HG03575 (cell line): ENCODE data around the gene NPM1.
"Not testable (repeated sequence)": the region's sequence is repeated elsewhere in the genome, so short reads cannot be mapped to it uniquely, and the experiment has no call there.

Source experiments
- ATAC-seq: cut with Tn5 transposase; IDR thresholded peaks from one replicate; pipeline ENCODE4 v1.9.1; 2021; ENCODE audit not compliant: unreplicated experiment, insufficient number of reproducible peaks, low FRiP score; ENCODE audit errors: extremely low read depth

NPM1 gene

GRCh38 chr5:171379961-171380360, 7.7 kb upstream of the NPM1 start:
- ATAC-seq: no peak

GRCh38 chr5:171384416-171384815, 3.2 kb upstream of the NPM1 start:
- not testable (repeated sequence) for ATAC-seq

- ATAC-seq: not testable (repeated sequence)
Observed at GRCh38 chr5:171384999-171385398, 2.6 kb upstream of the NPM1 start.

DNA sequence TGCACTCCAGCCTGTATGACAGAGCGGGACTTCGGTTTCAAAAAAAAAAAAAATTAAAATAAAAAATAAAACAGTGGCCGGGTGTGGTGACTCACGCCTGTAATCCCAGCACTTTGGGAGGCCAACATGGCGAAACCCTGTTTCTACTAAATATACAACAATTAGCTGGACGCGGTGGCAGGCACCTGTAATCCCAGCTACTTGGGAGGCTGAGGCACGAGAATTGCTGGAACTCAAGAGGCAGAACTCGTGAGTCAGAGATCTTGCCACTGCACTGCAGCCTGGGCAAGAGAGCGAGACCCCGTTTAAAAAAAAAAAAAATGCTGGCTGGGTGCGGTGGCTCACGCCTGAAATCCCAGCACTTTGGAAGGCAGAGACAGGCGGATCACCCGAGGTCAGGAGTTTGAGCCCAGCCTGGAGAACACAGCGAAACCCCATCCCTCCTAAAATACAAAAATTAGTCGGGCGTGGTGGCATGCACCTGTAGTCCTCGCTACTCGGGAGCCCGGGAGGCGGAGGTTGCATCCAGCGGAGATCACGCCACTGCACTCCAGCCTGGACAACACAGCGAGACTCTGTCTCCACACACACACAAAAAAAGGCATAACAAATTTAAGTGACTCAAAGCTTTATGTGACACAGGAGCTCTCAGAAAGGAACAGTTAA, 1.5 kb upstream of the NPM1 start:
- ATAC-seq: no peak

- ATAC-seq: no peak
Observed at GRCh38 chr5:171386861-171387344, 746 bp upstream of the NPM1 start.

- ATAC-seq: no peak
Observed at GRCh38 chr5:171387970-171388815, 544 bp downstream of the NPM1 start.

DNA sequence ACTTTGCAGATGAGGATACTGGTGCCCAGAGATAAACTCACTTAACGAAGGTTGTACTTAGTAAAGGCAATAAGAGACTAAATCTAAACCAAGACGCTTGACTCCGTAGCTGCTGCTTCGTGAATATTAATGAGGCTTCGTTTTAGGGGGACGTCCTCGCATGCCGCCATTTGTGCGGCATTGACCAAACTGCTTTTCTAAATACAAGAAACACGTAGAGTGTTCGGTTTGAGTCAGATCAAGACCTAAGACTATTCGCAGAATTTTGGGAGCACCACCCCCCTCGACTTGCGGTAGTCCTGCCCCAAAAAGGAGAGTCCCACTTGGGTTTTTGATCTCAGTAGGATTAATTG, 1.1 kb downstream of the NPM1 start:
- no peak for ATAC-seq

GRCh38 chr5:171390883-171391677, 3.4 kb downstream of the NPM1 start:
- ATAC-seq: no peak

DNA sequence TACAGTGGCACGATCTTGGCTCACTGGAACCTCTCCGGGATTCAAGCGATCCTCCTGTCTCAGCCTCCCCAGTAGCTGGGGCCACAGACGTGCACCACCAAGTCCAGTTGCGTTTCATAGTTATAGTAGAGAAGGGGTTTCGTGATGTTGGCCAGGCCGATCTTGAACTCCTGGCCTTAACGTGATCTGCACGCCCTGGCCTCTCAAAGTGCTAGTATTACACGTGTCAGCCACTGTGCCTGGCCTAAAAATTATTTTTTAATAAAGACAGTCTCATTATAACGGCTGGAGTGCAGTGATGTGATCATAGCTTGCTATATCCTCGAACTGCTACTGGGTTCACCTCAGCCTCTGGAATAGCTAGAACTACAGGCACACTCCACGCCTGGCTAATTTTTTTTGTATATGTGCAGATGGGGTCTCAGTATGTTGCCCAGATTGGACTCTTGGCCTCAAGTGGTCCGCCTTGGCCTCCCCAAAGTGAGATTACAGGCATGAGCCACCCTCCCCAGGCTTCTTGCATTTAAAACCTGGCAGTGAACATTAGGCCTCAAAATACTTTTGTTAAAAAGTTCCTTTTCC, 4.4 kb downstream of the NPM1 start:
- no peak for ATAC-seq

DNA sequence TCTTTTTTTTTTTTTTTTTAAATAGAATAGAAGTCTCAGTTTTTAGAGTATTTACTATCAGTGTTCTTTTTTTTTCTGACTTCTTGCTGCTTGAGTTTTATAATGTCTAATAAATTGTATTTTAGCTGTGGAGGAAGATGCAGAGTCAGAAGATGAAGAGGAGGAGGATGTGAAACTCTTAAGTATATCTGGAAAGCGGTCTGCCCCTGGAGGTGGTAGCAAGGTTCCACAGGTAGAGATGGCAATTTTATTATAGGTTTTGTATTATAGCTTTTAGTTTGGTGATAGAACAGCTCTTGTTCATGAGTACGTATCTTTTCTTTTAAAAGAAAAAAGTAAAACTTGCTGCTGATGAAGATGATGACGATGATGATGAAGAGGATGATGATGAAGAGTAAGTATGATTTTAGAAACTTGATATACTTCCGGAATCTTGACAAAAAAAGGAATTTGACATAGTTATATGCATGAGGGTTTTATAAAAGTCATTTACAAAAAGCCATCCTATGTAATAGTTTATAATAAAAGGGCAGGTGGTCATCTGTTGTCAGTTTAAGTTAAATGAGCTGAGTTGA, 5.0 kb downstream of the NPM1 start:
- ATAC-seq: no peak

DNA sequence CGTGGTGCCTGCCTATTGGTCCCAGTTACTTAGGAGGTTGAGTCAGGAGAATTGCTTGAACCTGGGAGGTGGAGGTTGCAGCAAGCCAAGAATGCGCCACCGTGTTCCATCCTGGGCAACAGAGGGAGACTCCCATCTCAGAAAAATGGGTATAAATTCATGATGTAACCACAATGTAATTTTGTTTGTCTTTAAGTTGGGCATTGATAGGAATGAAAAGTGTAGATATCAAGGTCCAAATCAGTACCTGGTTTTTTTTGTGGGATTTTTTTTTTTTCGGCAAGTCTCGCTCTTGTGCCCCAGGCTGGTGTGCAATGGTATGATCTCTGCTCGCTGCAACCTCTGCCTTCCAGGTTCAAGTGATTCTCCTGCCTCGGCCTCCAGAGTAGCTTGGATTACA, 7.4 kb downstream of the NPM1 start:
- no peak for ATAC-seq

DNA sequence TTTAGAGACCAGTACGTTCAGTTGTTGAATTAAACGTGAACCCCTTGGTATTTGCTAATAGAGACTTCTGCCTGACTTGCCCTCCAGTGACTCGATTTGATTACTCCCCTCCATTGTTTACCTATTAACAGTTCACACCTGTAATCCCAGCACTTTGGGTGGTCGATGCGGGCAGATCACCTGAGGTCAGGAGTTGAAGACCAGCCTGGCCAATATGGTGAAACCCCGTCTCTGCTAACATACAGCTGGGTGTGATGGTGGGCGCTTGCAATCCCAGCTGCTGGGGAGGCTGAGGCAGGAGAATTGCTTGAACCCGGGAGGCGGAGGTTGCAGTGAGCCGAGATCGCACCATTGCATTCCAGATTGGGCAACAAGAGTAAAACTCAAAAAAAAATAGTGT, 8.9 kb downstream of the NPM1 start:
- ATAC-seq: not testable (repeated sequence)

GRCh38 chr5:171397190-171397589, 9.5 kb downstream of the NPM1 start:
- no peak for ATAC-seq

DNA sequence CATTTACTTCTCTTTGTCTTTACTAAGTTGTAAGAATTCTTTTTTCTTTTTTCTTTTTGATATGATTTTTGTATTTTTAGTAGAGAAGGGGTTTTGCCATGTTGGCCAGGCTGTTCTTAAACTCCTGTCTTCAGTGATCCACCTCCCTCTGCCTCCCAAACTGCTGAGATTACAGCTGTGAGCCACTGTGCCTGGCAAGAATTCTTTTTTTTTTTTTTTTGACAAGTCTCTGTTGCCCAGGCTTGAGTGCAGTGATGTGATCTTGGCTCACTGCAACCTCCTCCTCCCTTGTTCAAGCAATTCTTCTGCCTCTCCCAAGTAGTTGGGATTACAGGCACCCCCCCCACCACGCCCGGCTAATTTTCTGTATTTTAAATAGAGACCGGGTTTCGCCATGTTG, 9.9 kb downstream of the NPM1 start:
- no peak for ATAC-seq

DNA sequence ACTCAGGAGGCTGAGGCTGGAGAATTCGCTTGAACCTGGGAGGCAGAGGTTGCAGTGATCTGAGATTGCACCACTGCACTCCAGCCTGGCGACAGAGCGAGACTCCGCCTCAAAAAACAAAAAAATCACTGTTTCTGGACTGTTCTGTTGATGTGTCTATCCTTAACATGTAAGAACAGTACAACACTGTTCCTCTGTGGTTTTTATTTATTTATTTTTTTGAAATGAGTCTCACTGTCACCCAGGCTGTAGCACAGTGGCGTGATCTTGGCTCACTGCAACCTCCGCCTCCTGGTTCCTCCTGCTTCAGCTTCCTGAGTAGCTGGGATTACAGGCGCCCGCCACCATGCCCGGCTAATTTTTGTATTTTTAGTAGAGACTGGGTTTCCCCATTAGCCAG, 11.0 kb downstream of the NPM1 start:
- ATAC-seq: not testable (repeated sequence)

- ATAC-seq: no peak
Observed at GRCh38 chr5:171400169-171400568, 12.5 kb downstream of the NPM1 start.

DNA sequence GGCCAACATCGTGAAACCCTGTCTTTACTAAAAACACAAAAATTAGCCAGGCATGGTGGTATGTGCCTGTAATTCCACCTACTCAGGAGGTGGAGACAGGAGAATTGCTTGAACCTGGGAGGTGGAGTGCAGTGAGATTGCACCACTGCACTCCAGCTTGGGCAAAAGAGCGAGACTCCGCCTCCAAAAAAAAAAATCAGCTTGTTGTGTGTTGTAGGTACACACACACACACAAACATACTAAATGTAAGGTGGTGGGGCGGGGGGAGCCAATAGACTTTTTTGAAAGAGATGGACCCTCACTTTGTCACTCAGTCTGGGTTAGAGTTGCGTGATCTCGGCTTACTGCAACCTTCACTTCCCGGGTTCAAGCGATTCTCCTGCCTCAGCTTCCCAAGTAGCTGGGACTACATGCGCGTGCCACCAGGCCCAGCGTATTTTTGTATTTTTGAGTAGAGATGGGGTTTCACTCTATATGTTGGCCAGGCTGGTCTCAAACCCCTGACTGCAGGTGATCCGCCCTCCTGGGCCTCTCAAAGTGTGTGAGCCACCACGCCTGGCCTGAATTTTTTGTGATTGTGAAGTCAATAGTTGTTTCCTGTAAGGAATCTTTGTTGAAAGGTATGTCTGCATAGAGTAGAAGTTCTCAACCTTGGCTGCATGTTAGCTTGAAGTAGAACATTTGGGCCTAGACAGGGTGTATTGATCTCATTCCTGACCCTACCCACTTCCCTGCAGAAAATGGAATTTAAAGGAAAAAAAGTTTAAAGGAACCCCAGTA, 13.7 kb downstream of the NPM1 start:
- no peak for ATAC-seq

DNA sequence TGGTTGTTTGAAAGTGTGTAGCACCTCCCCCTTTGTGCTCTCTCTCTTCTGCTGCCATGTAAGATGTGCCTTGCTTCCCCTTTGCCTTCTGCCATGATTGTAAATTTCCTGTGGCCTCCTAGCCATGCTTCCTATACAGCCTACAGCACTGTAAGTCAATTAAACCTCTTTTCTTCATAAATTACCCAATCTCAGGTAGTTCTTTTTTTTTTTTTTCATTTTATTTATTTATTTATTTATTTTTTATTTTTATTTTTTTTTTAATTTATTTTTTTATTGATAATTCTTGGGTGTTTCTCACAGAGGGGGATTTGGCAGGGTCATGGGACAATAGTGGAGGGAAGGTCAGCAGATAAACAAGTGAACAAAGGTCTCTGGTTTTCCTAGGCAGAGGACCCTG, 15.1 kb downstream of the NPM1 start:
- not testable (repeated sequence) for ATAC-seq
